GM18858 (cell line): Measurements from ENCODE around the gene TELO2.

Experiments
- ATAC-seq: cut with Tn5 transposase; IDR thresholded peaks from one replicate; pipeline ENCODE4 v1.9.1; 2021; ENCODE audit not compliant: unreplicated experiment

The TELO2 gene

DNA sequence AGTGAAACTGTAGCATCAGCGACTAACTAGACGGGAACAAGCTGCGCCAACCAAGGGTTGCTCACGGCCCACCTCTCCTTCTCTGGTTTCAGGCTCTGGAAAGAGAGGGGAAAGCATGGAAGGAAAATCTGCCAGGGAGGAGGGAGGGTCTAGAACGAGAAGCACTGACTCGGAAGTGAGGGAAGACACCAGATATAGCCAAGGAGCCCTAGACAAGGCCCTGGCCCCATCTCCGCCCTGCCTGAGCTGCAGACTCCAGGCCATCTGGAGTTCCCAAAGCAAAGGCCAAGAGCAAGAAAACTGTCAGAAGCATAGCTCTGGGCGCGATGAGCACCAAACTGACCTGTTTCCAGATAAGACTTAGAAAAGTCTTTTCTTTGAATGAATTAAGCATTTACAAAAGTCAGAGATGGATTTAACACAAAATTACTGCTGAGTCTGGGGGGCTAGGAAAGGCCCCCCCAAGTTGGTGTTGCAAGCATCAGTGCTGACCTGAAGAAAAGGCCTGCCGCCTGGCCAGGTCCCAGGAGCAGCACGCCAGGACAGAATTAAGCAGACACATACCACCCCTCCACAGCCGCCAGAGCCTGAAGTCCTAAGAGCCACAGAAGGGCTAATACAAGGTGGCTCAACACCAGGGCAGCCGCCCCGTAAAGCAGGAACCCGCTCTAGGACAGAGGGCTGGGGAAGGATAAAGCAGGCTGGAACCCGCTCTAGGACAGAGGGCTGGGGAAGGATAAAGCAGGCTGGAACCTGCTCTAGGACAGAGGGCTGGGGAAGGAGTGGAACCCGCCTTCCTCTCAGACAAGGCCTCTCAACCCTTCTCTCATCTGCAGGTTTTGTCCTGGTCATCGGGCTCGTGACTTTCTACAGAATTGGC, 61.0 kb downstream of the TELO2 start:
- no peak for ATAC-seq

DNA sequence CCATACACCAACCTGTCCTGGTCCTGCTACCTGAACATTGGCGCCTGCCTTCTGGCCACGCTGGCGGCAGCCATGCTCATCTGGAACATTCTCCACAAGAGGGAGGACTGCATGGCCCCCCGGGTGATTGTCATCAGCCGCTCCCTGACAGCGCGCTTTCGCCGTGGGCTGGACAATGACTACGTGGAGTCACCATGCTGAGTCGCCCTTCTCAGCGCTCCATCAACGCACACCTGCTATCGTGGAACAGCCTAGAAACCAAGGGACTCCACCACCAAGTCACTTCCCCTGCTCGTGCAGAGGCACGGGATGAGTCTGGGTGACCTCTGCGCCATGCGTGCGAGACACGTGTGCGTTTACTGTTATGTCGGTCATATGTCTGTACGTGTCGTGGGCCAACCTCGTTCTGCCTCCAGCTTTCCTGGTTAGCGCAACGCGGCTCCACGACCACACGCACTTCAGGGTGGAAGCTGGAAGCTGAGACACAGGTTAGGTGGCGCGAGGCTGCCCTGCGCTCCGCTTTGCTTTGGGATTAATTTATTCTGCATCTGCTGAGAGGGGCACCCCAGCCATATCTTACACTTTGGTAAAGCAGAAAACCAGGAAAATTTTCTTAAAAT, 61.8 kb downstream of the TELO2 start:
- ATAC-seq: no peak

DNA sequence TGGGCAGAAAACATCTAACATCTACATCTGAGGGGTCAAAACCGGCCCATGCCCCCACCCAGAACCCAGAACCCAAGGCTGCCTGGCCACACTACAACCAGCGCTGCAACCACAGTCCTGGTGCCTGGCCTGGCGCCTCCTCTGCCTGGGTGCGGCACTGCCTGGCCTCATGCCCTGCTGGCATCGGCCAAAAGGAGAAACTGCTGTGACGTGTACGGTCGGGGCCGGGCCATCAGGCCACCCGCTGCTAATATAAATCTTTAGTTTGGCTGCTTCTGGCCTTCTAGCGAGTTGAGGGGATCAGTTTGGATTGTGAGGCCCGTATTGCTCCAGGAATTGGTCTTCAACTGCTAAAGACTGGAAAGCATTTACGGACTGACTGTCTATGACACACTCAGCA, 63.1 kb downstream of the TELO2 start:
- ATAC-seq: no peak

DNA sequence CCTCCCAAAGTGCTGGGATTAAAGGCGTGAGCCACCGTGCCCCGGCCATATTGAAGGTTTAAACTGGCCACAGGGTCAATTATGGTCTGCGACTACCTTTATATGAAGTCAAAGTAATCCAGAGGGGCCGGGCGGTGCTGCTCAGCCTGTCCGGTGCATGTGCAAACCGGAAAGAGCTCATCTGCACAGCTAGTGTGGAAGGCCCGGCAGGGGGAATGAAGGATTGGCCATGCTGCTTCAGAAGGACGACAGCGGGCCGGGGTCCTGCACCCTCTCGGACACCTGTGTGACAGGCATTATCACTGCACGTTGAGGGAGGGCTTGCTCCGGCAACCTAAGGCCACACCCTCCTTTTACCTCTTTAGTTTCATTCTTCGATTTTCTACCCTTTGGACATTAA, 63.9 kb downstream of the TELO2 start:
- no peak for ATAC-seq

DNA sequence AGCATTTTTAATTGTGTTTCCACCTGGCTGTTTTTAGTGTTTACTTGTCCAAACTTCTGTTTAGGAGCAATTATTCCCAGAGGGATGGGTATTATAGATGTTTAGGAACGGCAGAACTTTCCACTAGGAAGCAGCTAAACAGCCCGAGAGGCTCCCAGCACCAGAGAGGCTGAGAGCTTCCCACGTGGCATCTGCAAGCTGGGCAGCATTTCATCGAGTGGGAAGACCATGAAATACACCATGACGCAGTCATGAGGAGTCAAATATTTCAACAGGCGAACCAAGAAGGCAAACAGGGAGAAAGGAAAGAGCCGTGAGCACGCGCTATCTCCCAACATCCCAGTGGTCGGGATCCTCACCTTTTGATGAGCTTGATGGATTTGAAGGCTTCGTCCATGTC, 64.4 kb downstream of the TELO2 start:
- ATAC-seq: no peak

DNA sequence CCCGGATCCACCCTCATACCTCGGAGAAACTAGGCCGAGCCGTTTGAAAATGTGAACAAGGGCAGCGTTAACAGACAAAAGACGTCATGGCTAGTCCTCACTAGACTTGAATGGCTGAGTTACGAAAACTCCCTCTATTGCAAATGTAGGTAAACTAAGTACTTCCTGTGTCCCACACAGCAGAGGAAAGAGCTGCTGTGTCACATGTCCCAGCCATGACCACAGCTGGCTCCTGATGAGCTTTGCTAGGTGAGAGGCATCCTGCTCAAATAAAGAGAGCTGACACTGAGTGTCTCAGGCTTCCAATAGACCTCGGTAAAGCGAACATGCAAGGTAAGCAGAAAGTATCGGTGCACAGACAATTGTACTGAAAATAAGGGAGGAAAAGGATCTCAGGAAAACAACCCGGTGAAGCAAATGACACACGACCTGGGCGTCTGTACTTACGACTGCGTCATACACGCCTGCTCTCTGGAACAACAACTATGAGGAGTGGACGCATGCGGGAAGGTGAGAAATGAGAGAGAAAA, 66.4 kb downstream of the TELO2 start:
- no peak for ATAC-seq
